Measurements from ENCODE around the gene EML4.
"Not testable (repeated sequence)": the region's sequence is repeated elsewhere in the genome, so short reads cannot be mapped to it uniquely, and the experiment has no call there.

EML4 gene

GRCh38 chr2:42359304-42359964 lies 190.3 kb downstream of the EML4 start:
- no peak for DNase-seq (ENCODE audit: low read depth)

GRCh38 chr2:42359965-42360483 lies 190.9 kb downstream of the EML4 start:
- DNase-seq (ENCODE audit: low read depth), result no peak

- DNase-seq (ENCODE audit: low read depth), result no peak
Observed at GRCh38 chr2:42360493-42360889, 191.3 kb downstream of the EML4 start.

GRCh38 chr2:42360890-42361727 lies 192.0 kb downstream of the EML4 start, which contains the start of gene COX7A2L:
TSS of gene COX7A2L (minus strand) at chr2:42361217. CDS start at chr2:42361161, 56 bp downstream.
- DNase-seq (ENCODE audit: low read depth), result peak; percentile 95

- no peak for DNase-seq (ENCODE audit: low read depth)
Observed at GRCh38 chr2:42361728-42362283, 192.7 kb downstream of the EML4 start.

- no peak for DNase-seq (ENCODE audit: low read depth)
Observed at GRCh38 chr2:42363413-42363812, 194.3 kb downstream of the EML4 start.

- DNase-seq (ENCODE audit: low read depth), result no peak
Observed at GRCh38 chr2:42364658-42365057, 195.5 kb downstream of the EML4 start.

GRCh38 chr2:42366411-42366810 lies 197.3 kb downstream of the EML4 start:
- DNase-seq (ENCODE audit: low read depth), result no peak

- no peak for DNase-seq (ENCODE audit: low read depth)
Observed at GRCh38 chr2:42367835-42368234, 198.7 kb downstream of the EML4 start.

- DNase-seq (ENCODE audit: low read depth), result no peak
Observed at GRCh38 chr2:42368817-42369531, 199.8 kb downstream of the EML4 start.

GRCh38 chr2:42369532-42370229 lies 200.5 kb downstream of the EML4 start:
- DNase-seq (ENCODE audit: low read depth), result no peak

GRCh38 chr2:42371611-42372473 lies 202.7 kb downstream of the EML4 start:
- no peak for DNase-seq (ENCODE audit: low read depth)

- DNase-seq (ENCODE audit: low read depth), result no peak
Observed at GRCh38 chr2:42372474-42373200, 203.5 kb downstream of the EML4 start.

- no peak for DNase-seq (ENCODE audit: low read depth)
Observed at GRCh38 chr2:42376758-42377157, 207.6 kb downstream of the EML4 start.

- DNase-seq (ENCODE audit: low read depth), result no peak
Observed at GRCh38 chr2:42378415-42378814, 209.3 kb downstream of the EML4 start.

- not testable (repeated sequence) for DNase-seq (ENCODE audit: low read depth)
Observed at GRCh38 chr2:42380026-42380425, 210.9 kb downstream of the EML4 start.

- no peak for DNase-seq (ENCODE audit: low read depth)
Observed at GRCh38 chr2:42382144-42382543, 213.0 kb downstream of the EML4 start.

All from activated T-cell treated with anti-CD3 and anti-CD28 coated beads for 1 hour (primary cell).